SK-N-DZ (cell line): ENCODE results near the gene DEFB124.
"Not testable (repeated sequence)": the region's sequence is repeated elsewhere in the genome, so short reads cannot be mapped to it uniquely, and the experiment has no call there.

Experiments
- DNase-seq: peaks from one replicate; pipeline ENCODE4 v3.0.0-alpha.2; 2015; ENCODE audit warnings: low spot score

DEFB124 gene

DNA sequence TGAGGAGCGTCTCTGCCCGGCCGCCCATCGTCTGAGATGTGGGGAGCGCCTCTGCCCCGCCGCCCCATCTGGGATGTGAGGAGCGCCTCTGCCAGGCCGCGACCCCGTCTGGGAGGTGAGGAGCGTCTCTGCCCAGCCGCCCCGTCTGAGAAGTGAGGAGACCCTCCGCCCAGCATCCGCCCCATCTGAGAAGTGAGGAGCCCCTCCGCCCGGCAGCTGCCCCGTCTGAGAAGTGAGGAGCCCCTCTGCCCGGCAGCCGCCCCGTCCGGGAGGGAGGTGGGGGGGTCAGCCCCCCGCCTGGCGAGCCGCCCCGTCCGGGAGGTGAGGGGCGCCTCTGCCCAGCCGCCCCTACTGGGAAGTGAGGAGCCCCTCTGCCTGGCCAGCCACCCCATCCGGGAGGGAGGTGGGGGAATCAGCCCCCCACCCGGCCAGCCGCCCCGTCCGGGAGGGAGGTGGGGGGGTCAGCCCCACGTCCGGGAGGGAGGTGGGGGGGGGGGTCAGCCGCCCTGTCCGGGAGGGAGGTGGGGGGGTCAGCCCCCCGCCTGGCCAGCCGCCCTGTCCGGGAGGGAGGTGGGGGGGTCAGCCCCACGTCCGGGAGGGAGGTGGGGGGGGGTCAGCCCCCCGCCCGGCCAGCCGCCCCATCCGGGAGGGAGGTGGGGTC lies 47.9 kb downstream of the DEFB124 start:
- DNase-seq = not testable (repeated sequence)

DNA sequence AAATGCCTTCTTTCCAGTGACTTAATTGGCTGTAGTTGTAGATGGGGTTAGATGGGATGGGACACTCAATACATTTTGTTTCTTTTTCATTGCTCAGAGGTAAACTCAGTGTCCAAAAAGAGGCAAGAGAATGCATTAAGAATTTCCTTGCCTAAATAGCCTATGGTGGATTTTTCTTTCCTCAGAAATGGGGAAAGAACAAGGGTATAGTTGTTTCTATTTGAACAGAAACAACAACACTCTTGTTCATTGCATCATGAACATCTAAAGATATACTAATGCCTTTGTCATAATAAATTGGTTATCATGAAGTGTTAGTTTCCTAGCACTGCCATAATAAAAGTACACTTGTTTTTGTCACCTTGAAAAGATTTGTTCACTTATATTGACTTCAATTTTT lies 49.1 kb downstream of the DEFB124 start:
- no peak for DNase-seq

DNA sequence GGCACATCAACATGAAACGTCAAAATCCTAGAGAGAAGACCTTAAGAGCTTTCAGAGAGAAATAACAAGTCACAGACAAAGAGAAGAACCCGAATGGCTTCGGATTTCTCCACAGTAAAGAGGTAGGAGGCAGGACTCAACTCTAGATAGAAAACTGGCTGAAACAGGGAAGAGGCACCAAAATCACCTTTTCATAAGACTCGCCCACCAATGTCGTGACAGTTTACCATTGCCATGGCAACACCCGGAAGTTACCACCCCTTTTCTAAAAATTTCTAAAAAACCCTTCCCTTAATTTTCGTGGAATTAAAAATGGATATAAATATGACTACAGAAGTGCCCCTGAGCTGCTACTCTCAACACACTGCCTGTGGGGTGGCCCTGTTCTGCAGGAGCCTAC lies 56.6 kb downstream of the DEFB124 start:
- no peak for DNase-seq

DNA sequence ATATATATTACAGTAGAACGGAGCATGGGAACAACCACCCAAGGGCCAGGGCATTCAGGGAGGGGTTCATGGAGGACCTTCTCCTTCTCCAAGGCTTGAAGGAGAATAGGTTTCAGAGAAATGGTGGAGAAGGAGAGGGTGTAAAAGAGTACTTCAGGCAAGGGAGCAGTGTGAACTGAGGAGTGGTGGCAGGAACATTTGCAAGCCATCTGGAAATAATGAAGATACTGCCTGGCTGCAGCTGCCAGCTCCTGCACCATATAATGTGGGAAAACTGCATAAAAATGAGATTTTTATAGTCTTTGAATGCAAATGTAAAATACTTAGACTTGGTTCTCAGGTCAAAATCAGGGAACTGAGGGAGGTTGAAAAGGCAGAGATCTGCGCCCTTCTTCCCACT lies 59.3 kb downstream of the DEFB124 start:
- no peak for DNase-seq
